Cardiac fibroblast (primary cell): ENCODE data around the gene SIGMAR1.
A peak's percentile ranks its signal among the peaks of the same experiment; 100 is the strongest.

Experiments
- DNase-seq, 2 donors: peaks; one replicate each; pipeline versions ENCODE4 v3.0.0 to v3.0.0-alpha.2; 2010; ENCODE audit warnings: low read depth in 2 of 2
- H3K4me3 ChIP-seq, 2 donors: replicated peaks in 1 of 2; 1 replicate in 1 of 2; 2 replicates in 1 of 2; pipeline ENCODE4 v1.5.1; 2011; ENCODE audit warnings: low read depth in 2 of 2, low read length in 2 of 2, mild to moderate bottlenecking in 2 of 2, moderate library complexity in 1 of 2
- TF ChIP-seq, protein P1 (sequence below): IDR thresholded peaks from one replicate; pipeline ENCODE4 v1.5.1; 2011; ENCODE audit warnings: low read depth, mild to moderate bottlenecking, low read length, inconsistent platforms

The SIGMAR1 gene

DNA sequence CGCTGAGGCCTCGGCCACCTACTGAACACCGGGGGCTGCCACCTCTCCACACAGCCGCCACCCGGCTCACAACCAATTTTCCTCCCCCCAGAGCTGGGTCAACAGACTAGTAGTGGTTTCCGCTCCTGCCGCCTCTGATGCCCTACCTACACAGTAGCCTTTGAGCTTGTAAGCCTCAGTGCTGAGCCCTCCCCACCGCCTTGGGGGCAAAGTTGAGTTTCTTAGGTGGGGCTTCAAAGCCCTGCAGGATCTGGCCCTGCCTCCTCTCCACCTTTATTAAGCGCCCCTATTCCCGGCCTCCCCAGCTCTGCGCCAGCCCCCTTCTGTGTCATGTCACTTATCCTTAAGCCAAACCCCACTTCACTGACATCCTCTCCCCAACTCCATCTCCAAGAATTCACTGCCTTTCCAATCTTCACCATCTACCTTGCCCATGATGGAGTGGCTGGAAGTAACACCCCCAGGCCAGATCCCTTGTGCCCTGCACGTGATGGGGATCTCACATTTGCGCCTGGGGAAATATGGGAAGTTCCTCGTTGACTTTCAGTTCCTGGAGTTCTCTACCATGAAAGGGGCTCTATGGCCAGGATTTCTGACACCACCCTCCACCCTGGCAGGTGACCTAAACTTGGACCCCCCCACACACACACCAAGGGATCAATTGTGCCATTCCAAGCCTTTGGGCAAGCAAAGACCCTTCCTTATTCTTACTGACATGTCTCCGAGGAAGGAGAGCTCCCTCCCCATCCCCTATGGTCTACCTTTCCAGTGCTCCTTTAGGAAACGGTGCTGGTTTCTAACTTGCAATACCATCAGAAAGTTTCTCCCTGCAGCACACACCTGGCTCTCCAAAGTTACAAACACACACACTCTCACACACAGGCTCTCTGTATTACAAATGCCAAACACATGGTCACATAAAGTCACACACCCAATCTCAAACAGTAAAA lies 45.4 kb downstream of the SIGMAR1 start:
- DNase-seq: no peak
- no peak overlapping the region for H3K4me3 ChIP-seq
- TF ChIP-seq, protein P1, sequence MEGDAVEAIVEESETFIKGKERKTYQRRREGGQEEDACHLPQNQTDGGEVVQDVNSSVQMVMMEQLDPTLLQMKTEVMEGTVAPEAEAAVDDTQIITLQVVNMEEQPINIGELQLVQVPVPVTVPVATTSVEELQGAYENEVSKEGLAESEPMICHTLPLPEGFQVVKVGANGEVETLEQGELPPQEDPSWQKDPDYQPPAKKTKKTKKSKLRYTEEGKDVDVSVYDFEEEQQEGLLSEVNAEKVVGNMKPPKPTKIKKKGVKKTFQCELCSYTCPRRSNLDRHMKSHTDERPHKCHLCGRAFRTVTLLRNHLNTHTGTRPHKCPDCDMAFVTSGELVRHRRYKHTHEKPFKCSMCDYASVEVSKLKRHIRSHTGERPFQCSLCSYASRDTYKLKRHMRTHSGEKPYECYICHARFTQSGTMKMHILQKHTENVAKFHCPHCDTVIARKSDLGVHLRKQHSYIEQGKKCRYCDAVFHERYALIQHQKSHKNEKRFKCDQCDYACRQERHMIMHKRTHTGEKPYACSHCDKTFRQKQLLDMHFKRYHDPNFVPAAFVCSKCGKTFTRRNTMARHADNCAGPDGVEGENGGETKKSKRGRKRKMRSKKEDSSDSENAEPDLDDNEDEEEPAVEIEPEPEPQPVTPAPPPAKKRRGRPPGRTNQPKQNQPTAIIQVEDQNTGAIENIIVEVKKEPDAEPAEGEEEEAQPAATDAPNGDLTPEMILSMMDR: no peak

DNA sequence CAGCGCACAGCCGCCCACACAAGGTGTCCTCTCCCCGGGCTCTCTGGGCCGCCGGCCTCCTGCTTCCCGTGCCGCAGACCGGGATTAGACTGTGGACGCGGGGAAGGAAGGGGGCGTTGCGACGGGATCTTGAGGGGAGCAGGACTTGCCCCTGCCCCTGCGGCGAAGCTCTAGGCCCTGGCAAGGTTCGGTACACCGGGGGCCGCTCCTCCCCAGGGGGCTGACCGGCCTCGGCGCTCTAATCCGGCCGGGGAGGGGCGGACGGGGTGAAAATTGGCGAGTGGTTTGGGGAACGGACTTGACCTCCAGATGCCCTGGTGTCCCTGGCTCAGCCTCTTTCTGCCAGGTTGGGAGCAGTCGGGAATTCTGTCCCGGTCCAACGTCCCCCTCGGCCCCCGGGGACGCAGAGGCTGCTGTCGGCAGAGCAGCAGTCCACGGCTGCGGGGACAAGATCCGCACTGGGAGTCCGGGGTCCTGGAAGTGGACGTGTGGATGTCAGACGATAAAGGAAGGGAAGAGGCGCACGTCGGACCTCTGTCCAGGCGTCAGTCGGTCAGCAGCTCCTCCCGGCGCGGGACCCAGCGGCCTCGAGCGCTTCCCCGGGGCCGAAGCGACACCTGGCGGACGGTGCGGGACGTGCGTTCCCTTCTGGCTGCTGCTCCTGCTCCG lies 46.2 kb downstream of the SIGMAR1 start:
- DNase-seq: peak; percentile 79 to 83
- peak overlapping the region; percentile 5 to 21 for H3K4me3 ChIP-seq
- TF ChIP-seq, protein P1: peak; percentile 83

DNA sequence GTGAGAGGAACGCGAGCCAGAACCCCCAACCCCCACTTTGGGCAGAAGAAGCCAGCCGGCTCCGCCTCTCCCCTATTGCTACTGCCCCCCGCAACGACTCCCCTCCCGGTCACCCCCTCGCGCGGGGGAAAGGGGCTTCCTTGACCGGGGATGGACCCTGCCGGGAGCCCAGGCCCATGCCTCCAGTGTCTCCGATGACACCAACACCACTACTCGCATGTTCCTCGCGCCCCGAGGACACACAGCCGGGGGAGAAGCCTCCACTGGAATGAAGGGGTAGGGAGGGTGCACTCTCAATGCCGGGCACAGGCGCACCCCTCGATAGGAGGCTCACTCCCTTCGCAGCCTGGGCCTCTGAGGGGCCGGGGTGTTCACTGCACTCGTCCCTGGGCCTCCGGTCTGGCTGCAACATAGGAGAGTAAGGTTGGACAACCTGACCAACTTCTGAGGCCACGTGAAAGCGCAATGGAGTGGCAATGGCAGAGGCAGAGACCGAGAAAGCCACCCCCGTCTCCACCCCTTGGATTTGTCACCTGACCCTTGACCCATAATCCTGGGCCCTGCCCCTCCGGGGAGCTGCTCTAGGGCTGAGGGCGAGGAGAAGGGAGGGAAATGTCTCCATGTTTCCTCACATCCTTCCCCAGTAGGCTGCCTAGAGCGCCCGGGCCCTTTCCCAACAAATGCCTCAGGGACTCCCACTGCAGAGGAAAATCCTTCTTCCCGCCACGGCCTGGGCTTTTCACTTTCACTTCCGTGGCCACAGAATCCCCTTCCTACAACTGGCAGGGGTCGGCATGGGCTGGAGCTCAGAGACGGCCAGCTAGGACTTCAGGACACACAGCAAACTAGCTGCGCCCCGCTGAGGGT lies 47.0 kb downstream of the SIGMAR1 start:
- peak overlapping the region; percentile 5 to 21 for H3K4me3 ChIP-seq
- DNase-seq: peak; percentile 34 to 35
- TF ChIP-seq, protein P1: no peak

DNA sequence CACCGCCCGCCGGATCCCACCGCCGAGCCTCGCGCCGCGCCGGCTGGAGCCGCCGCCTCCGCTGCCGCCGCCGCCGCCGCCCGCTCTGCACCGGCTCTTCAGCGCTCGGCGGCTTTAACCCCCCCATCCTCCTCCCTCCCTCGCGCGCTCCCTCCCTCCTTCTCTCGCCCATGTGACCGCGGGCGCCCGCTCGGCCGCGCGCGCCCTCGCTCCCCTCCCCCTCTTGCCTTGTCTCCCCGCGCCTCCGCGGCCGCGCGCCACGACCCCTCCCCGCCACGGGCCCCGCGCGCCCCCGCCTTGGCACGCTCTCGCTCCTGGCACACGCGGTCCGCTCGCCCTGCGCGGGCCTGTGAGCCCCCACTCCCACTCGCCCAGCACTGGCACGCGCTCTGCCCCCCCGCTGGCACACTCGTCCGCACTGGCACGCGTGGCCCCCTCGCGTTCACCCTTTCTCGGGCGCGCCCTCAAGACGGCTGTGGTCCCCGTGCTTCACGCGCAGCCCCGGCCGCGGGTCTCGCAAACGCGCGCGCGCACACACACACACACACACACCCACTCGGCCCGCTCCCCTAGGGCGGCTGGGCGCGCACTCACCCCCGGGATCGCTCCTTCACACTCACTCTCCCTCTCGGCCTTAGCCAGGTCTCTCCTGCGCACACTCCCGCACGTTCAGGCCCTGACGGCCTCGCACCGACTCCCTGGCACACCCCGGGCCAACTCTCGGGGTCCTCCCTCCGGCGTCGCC lies 47.8 kb downstream of the SIGMAR1 start, which contains the start of gene CNTFR:
Gene CNTFR (minus strand): TSS at position 89 of the 745 bp plus-strand sequence. CDS start 20,743 bp downstream, outside the sequence.
- no peak for DNase-seq
- H3K4me3 ChIP-seq: peak within 1 kb of the TSS in 1 of 2 donors; percentile 28
- TF ChIP-seq, protein P1: no peak

DNA sequence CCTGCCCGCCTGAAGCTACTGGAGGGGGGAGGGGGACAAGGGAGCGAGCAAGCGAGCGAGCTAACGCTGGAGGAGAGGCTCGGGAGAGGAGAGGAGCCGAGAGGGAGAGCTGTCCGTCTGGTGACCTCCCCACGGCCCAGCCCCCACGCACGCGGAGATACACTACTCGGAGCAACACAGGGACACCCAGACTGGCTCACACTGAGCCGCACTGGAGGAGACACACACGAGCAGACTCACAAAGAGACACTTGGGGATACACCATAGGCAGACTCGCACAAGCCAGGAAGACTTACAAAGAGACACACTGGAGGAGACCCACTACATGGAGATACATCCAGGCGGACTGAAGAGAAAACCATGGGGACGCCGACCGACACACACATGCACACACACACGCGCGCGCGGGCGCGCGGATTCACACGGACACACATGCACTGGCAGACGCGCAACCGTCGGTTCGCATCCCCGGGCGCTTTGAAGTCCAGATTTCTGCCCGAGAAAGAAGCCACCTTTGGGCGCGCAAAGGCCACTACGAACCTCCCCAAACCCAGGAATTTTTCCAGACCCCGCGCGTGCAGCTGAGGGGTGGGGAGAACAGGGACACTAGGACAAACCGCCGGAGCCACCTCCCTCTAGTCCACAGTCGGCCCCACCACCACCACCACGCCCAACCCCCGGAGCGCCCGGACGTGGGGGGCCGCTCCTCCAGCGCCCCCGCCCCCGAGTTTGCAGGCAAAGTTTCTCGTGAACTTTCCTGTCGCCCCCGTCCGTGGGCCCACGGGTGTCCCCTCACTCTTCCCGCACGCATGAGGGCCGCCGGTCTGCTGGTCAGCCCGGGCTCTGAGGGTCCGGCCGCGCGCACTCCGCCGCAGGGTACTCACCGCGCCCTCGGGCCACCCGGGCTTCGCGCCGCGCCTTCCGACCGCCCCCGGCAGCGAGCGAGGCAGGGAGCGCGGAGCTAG lies 48.6 kb downstream of the SIGMAR1 start:
- TF ChIP-seq, protein P1: no peak
- DNase-seq: no peak
- H3K4me3 ChIP-seq: peak overlapping the region in 1 of 2 donors; percentile 22
